Spleen (tissue), 13 donors: Measurements from ENCODE around the gene PRKACG. TPM values are rescaled to one million over a fixed set of nuclear protein-coding genes. Genes with fewer than 3 reads are reported as not detected.

ENCODE experiments used
- DNase-seq: peaks from one replicate; pipeline ENCODE4 v3.0.0-alpha.2; 2020
- H3K27ac ChIP-seq, 8 donors: fragments of 200-600 bp; sonication (generic) in 7 of 8; 1 replicate in 4 of 8; 2 replicates in 4 of 8; pipeline versions ENCODE4 v1.5.0 to v1.8.0; 2016 to 2021; ENCODE audit warnings: inconsistent platforms in 4 of 8, mild to moderate bottlenecking in 4 of 8, moderate library complexity in 1 of 8
- H3K27me3 ChIP-seq, 7 donors: fragments of 200-600 bp; sonication (generic) in 6 of 7; replicated peaks in 1 of 7; 1 replicate in 4 of 7; 2 replicates in 3 of 7; pipeline versions ENCODE4 v1.5.0 to v1.8.0; 2016 to 2021; ENCODE audit warnings: inconsistent platforms in 3 of 7, mild to moderate bottlenecking in 1 of 7
- H3K36me3 ChIP-seq, 6 donors: fragments of 200-600 bp; sonication (generic) in 5 of 6; 1 replicate in 4 of 6; 2 replicates in 2 of 6; pipeline versions ENCODE4 v1.5.0 to v1.8.0; 2016 to 2021; ENCODE audit warnings: inconsistent platforms in 2 of 6
- H3K4me1 ChIP-seq, 6 donors: fragments of 200-600 bp; sonication (generic) in 5 of 6; 1 replicate in 3 of 6; 2 replicates in 3 of 6; pipeline versions ENCODE4 v1.5.0 to v1.8.0; 2016 to 2021; ENCODE audit warnings: inconsistent platforms in 3 of 6
- H3K4me3 ChIP-seq, 8 donors: fragments of 200-600 bp; sonication (generic) in 7 of 8; 1 replicate in 4 of 8; 2 replicates in 4 of 8; pipeline versions ENCODE4 v1.5.0 to v1.8.0; 2016 to 2021; ENCODE audit warnings: inconsistent platforms in 4 of 8, mild to moderate bottlenecking in 4 of 8, moderate library complexity in 2 of 8
- H3K9me3 ChIP-seq, 8 donors: fragments of 200-600 bp; sonication (generic) in 7 of 8; 1 replicate in 4 of 8; 2 replicates in 4 of 8; pipeline versions ENCODE4 v1.5.0 to v1.8.0; 2016 to 2021; ENCODE audit warnings: inconsistent platforms in 4 of 8
- POLR2A ChIP-seq, 3 donors: fragments of 450-650 bp; IDR thresholded peaks; one replicate each; pipeline ENCODE4 v1.5.1; 2017; ENCODE audit warnings: antibody characterized with exemption in 3 of 3, mild to moderate bottlenecking in 1 of 3
- POLR2AphosphoS5 ChIP-seq, 3 donors: sonication (generic); formaldehyde crosslinking; IDR thresholded peaks; one replicate each; pipeline ENCODE4 v1.5.1; 2017; ENCODE audit warnings: antibody characterized with exemption in 3 of 3
- WGBS, 5 donors: extraction: QIAGEN DNeasy Blood & Tissue Kit in 3 of 5; methylation state at CpG; one replicate each; pipeline versions ENCODE4 v1.1.5 to v1.1.7; 2013 to 2018; 5-methylcytosine and 5-hydroxymethylcytosine counted together
- intact Hi-C: fragments of 100-400 bp; cut with DNase I; formaldehyde crosslinking; loops from one replicate; pipeline ENCODE4 v1.15.0; 2023; ENCODE audit warnings: low total_unique reads
- long read RNA-seq, 2 donors: transcript quantifications; one replicate each; lab custom pipeline, GENCODE V29; 2026
- polyA plus RNA-seq, 3 donors: library from polyadenylated mRNA; stranded (reverse); fragments of 200-250 nt; gene quantifications; one replicate each; pipeline ENCODE4 v1.2.1, GENCODE V29; 2013
- total RNA-seq, 7 donors: library from RNA; depleted of rRNA in 3 of 7; stranded (reverse); fragments of >200 nt in 3 of 7; fragmentation: NEBNext Ultra II Directional in 4 of 7; extraction: Animal tissue kit (Norgen Biotek cat#: 25700) in 4 of 7; gene quantifications; one replicate each; pipeline versions ENCODE4 v1.1.0 to v1.2.1, GENCODE V29; 2016 to 2021
- TF ChIP-seq, protein P1 (sequence below), 11 experiments: fragments of 200-600 bp in 7 of 11; fragments of 450-650 bp in 4 of 11; sonication (generic) in 4 of 11; IDR thresholded peaks in 8 of 11; conservative IDR thresholded peaks in 3 of 11; 1 replicate in 7 of 11; 2 replicates in 4 of 11; pipeline versions ENCODE4 v1.4.0 to v1.8.0; 2016 to 2021; ENCODE audit warnings: antibody characterized with exemption in 11 of 11, inconsistent platforms in 4 of 11, mild to moderate bottlenecking in 1 of 11
- donor health status: healthy with polysubstance abuse.
- donor health status: DM: no; HTN: no; CAD: no; lungs with moderate emphysema.
- donor health status: DM: no; HTN: no; CAD: no.
- donor health status: Bipolar disorder and iron deficiency.
- donor health status: healthy.
- donor health status: DM: no; HTN: no; CAD: no.
- donor health status: DM: yes; HTN: yes; CAD: no.

PRKACG gene
- total RNA-seq (not detected), polyA plus RNA-seq (not detected)
- long read RNA-seq, donor 1 = 0 reads
- long read RNA-seq, donor 2 = 0 reads

DNA sequence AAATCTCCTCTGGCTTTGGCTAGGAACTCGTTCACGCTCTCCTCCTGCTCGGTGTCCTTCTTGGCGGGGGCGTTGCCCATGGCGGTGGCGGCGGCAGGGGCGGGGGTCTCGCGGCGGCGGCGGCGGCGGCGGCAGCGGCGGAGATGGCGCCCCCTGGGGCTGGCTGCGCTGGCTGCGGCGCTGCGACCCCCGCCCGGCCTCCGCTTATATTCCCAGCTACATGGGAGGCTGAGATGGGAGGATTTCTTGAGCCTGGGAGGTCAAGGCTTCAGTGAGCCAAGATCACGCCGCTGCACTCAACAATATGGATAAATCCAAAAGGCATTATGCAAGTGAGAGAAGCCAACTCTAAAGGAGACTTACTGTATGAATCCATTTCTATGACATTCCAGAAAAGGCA, at the start of gene PRKACG:
Gene PRKACG (minus strand): TSS at position 101 of the 400 bp plus-strand sequence. CDS start 21 bp downstream, at position 80.
- no peak within 1 kb of the TSS for H3K27ac ChIP-seq
- H3K9me3 ChIP-seq = no peaks in the 10 kb centered on the region
- peaks cover 0 to 15% (median 0%) of the 10 kb centered on the region in 6 donors for H3K4me1 ChIP-seq
- H3K27me3 ChIP-seq = peaks cover 0 to 13% (median 0%) of the 10 kb centered on the region in 7 donors
- no peak for DNase-seq
- H3K36me3 ChIP-seq = no peaks in the 10 kb centered on the region
- WGBS, 5 donors = 96 to 98% (median 97%) methylated on average over 24 to 29 of the region's 29 CpGs
- no peak within 1 kb of the TSS for H3K4me3 ChIP-seq
- intact Hi-C loops = no loop called here
- TF ChIP-seq POLR2AphosphoS5 (IDR thresholded peaks at IDR 0.05) (no peak), POLR2A (IDR thresholded peaks at IDR 0.05) (no peak)

DNA sequence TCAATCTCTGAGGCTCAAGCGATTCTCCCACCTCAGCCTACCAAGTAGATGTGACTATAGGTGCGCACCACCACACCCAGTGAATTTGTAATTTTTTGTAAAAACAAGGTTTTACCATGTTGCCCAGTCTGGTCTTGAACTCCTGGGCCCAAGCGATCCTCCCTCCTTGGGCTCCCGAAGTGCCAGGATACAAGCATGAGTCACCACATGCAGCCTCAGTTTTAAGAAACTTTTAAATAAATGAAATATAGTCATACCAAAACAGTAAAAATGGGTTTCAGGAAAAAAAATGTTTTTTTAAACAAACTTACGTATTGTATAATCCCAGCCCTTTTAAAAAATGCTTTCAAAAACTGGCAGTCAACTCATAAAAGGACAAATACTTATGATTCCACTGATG, 48.3 kb upstream of the PRKACG start:
- Histone ChIP-seq H3K9me3 (no peaks in the 10 kb centered on the region), H3K36me3 (peaks cover 0 to 67% (median 34%) of the 10 kb centered on the region in 6 donors), H3K4me3 (no peak overlapping the region), H3K27me3 (no peaks in the 10 kb centered on the region), H3K4me1 (no peaks in the 10 kb centered on the region), H3K27ac (no peak overlapping the region)
- no peak for DNase-seq
- no peak for TF ChIP-seq POLR2A (IDR thresholded peaks at IDR 0.05)
- no peak for TF ChIP-seq POLR2AphosphoS5 (IDR thresholded peaks at IDR 0.05)
- TF ChIP-seq, protein P1, sequence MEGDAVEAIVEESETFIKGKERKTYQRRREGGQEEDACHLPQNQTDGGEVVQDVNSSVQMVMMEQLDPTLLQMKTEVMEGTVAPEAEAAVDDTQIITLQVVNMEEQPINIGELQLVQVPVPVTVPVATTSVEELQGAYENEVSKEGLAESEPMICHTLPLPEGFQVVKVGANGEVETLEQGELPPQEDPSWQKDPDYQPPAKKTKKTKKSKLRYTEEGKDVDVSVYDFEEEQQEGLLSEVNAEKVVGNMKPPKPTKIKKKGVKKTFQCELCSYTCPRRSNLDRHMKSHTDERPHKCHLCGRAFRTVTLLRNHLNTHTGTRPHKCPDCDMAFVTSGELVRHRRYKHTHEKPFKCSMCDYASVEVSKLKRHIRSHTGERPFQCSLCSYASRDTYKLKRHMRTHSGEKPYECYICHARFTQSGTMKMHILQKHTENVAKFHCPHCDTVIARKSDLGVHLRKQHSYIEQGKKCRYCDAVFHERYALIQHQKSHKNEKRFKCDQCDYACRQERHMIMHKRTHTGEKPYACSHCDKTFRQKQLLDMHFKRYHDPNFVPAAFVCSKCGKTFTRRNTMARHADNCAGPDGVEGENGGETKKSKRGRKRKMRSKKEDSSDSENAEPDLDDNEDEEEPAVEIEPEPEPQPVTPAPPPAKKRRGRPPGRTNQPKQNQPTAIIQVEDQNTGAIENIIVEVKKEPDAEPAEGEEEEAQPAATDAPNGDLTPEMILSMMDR (IDR thresholded peaks at IDR 0.05 in 8 of 11, conservative IDR thresholded peaks at IDR 0.05 in 3 of 11) = no peak
- 88 to 99% (median 97%) methylated on average over 5 of the region's 5 CpGs for WGBS, 5 donors
- intact Hi-C loops = no loop called here

DNA sequence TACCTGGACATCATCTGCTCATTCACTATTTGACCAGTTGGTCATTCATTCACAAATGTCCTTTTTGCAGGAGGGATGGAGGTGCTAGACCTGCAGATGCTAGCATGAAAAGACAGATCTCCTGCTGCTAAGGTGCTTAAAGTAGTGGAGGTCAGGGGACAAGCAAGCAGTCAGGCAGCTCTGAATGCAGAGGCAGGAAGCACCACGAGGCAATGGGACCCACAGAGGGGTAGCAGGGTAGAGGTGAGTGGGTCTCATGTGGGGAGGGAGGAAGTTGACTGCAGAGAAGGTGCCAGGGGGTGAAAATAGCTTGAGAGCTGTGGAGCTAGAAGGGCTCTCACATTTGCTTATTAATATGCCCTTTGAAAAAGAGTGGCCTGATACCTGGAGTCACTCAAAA, 46.9 kb upstream of the PRKACG start:
- no peak overlapping the region for H3K4me3 ChIP-seq
- intact Hi-C loops = no loop called here
- peaks cover 0 to 67% (median 29%) of the 10 kb centered on the region in 6 donors for H3K36me3 ChIP-seq
- no peak overlapping the region for H3K27ac ChIP-seq
- no peak for TF ChIP-seq POLR2AphosphoS5 (IDR thresholded peaks at IDR 0.05)
- no peak for TF ChIP-seq POLR2A (IDR thresholded peaks at IDR 0.05)
- TF ChIP-seq, protein P1 (IDR thresholded peaks at IDR 0.05 in 8 of 11, conservative IDR thresholded peaks at IDR 0.05 in 3 of 11) = no peak
- DNase-seq = no peak
- no peaks in the 10 kb centered on the region for H3K27me3 ChIP-seq
- WGBS, 5 donors = 8 to 24% (median 14%) methylated on average over 1 of the region's 1 CpG
- no peaks in the 10 kb centered on the region for H3K4me1 ChIP-seq
- no peaks in the 10 kb centered on the region for H3K9me3 ChIP-seq

DNA sequence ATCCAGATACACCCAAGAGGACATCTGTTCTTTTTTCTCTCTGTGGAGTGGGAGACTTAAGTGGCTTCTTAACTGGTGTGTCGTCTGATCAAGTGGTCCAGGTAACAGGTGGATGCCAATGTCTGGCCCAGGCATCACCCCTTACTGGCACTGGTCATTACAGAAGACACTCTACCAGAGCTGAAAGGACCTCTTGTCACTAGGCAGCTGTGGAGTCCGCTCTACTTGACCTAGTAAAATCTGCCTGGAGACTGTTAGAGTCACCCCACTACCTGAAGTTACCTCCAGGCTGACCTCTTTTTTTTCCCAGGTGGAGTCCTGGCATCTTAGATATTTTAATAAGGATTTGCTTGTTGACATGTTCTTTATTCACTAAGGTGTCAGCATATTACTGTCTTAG, 44.2 kb upstream of the PRKACG start:
- no peaks in the 10 kb centered on the region for H3K9me3 ChIP-seq
- no peak for DNase-seq
- H3K4me1 ChIP-seq = no peaks in the 10 kb centered on the region
- intact Hi-C loops = no loop called here
- H3K27me3 ChIP-seq = no peaks in the 10 kb centered on the region
- WGBS, 5 donors = 94 to 100% (median 95%) methylated on average over 2 of the region's 2 CpGs
- TF ChIP-seq POLR2A (IDR thresholded peaks at IDR 0.05) (no peak), POLR2AphosphoS5 (IDR thresholded peaks at IDR 0.05) (no peak)
- TF ChIP-seq, protein P1 (IDR thresholded peaks at IDR 0.05 in 8 of 11, conservative IDR thresholded peaks at IDR 0.05 in 3 of 11) = no peak
- peaks cover 0 to 77% (median 17%) of the 10 kb centered on the region in 6 donors for H3K36me3 ChIP-seq
- no peak overlapping the region for H3K4me3 ChIP-seq
- H3K27ac ChIP-seq = no peak overlapping the region
